IPS DF 19.7 (cell line): Measurements from ENCODE around the gene PRCC.

Experiments used
- DNase-seq: peaks from one replicate; pipeline ENCODE4 v3.0.0-alpha.2; 2013; ENCODE audit warnings: low read depth, low spot score

The PRCC gene

GRCh38 chr1:156796340-156797097, 29.2 kb downstream of the PRCC start:
- DNase-seq: no peak

- DNase-seq: no peak
These were observed 30.0 kb downstream of the PRCC start for GRCh38 chr1:156797212-156797871.

- DNase-seq: no peak
These were observed 34.2 kb downstream of the PRCC start for GRCh38 chr1:156801409-156802121.

GRCh38 chr1:156802421-156802935, 35.1 kb downstream of the PRCC start:
- DNase-seq: no peak

- DNase-seq: no peak
These were observed 35.9 kb downstream of the PRCC start for GRCh38 chr1:156803086-156803851.

GRCh38 chr1:156804026-156804425, 36.7 kb downstream of the PRCC start:
- no peak for DNase-seq

- no peak for DNase-seq
These were observed 37.4 kb downstream of the PRCC start for GRCh38 chr1:156804572-156805243.

GRCh38 chr1:156805766-156806511, 38.6 kb downstream of the PRCC start:
- DNase-seq: no peak

GRCh38 chr1:156806512-156807440, 39.4 kb downstream of the PRCC start:
- DNase-seq: no peak

- DNase-seq: no peak
These were observed 40.3 kb downstream of the PRCC start for GRCh38 chr1:156807627-156808026.

- DNase-seq: no peak
These were observed 41.1 kb downstream of the PRCC start for GRCh38 chr1:156808186-156809030.

- no peak for DNase-seq
These were observed 41.9 kb downstream of the PRCC start for GRCh38 chr1:156809281-156809680.

- no peak for DNase-seq
These were observed 42.5 kb downstream of the PRCC start for GRCh38 chr1:156809711-156810366.

GRCh38 chr1:156811168-156811567, 43.8 kb downstream of the PRCC start:
- no peak for DNase-seq

- no peak for DNase-seq
These were observed 45.1 kb downstream of the PRCC start for GRCh38 chr1:156812293-156812990.

- DNase-seq: no peak
These were observed 46.0 kb downstream of the PRCC start for GRCh38 chr1:156813298-156813697.
